Skeletal muscle tissue (tissue), 4 donors: ENCODE data around the gene MC2R. TPM values are rescaled to one million over a fixed set of nuclear protein-coding genes. Genes with fewer than 3 reads are reported as not detected.

Source experiments
- H3K27ac ChIP-seq: one replicate; pipeline ENCODE4 v1.7.0; 2013; ENCODE audit warnings: mild to moderate bottlenecking, low read depth, low read length, inconsistent platforms
- H3K27me3 ChIP-seq, 3 donors: one replicate each; pipeline ENCODE4 v1.7.0; 2013; ENCODE audit warnings: low read length in 3 of 3; ENCODE audit not compliant: control insufficient read depth in 3 of 3, insufficient read depth in 3 of 3
- H3K36me3 ChIP-seq, 3 donors: one replicate each; pipeline ENCODE4 v1.7.0; 2013; ENCODE audit warnings: low read length in 3 of 3; ENCODE audit not compliant: control insufficient read depth in 3 of 3, insufficient read depth in 3 of 3
- H3K4me1 ChIP-seq, 3 donors: one replicate each; pipeline ENCODE4 v1.7.0; 2013; ENCODE audit warnings: low read length in 3 of 3, mild to moderate bottlenecking in 3 of 3; ENCODE audit not compliant: control insufficient read depth in 3 of 3, insufficient read depth in 3 of 3
- H3K4me3 ChIP-seq, 3 donors: one replicate each; pipeline ENCODE4 v1.7.0; 2013; ENCODE audit warnings: low read length in 3 of 3
- H3K9ac ChIP-seq, 3 donors: one replicate each; pipeline ENCODE4 v1.7.0; 2013; ENCODE audit warnings: low read length in 3 of 3, mild to moderate bottlenecking in 3 of 3, moderate library complexity in 2 of 3, low read depth in 1 of 3
- H3K9me3 ChIP-seq, 3 donors: one replicate each; pipeline ENCODE4 v1.7.0; 2013; ENCODE audit warnings: low read length in 3 of 3; ENCODE audit not compliant: control insufficient read depth in 3 of 3
- total RNA-seq: library from RNA; depleted of rRNA; stranded (reverse); fragments of >200 nt; gene quantifications from one replicate; pipeline ENCODE4 v1.2.3, GENCODE V29; 2014
- donor health status: Osteomylitis.

Gene MC2R
- total RNA-seq, 1 donor from 2014 or later, result not detected

DNA sequence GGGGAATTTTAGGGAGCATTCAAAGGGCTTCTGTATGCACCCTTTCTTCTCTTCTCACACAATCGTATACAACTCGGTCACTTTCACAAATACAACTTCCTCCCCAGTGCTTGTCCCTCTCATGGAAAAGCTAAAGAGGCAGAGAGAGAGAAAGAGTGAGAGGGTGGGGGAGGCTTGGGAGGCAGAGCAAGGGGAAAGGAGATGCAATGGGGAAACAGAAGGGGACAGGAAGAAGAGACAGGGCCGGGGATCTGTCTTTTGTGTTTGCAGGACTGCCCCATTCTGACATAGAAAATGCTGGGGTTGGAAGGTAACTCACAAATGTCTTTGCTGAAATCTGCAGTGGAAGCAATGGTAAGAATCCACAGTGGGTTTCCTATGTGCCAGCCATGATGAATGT is 2.1 kb upstream of the MC2R start:
- peaks cover 0 to 2% (median 0%) of the 10 kb centered on the region in 3 donors for H3K9me3 ChIP-seq
- H3K27ac ChIP-seq, result no peak overlapping the region
- H3K4me3 ChIP-seq, result no peak overlapping the region
- H3K27me3 ChIP-seq, result peaks cover 0 to 3% (median 0%) of the 10 kb centered on the region in 3 donors
- H3K36me3 ChIP-seq, result no peaks in the 10 kb centered on the region
- no peak overlapping the region for H3K9ac ChIP-seq
- no peaks in the 10 kb centered on the region for H3K4me1 ChIP-seq

DNA sequence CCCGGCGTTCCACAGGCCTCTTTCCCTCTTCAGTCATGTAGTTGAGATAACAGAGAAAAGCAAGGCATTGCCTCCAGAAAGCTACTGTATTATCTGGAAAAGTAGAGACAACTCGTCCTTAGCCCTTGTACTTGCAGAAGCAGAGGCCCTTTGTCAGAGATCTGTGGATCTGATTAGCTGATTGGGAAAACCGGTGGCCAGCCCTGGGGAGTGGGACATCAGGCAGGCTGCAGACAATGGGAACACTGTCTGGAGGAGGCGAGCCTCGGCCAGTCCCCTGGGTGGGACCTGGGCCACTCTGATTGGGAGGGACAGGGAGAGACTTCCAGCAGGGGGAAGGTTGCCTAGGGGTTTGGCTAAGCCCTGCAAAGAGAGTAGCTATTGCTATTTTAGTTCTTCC is 1.2 kb upstream of the MC2R start:
- H3K36me3 ChIP-seq, result no peaks in the 10 kb centered on the region
- H3K4me3 ChIP-seq, result no peak overlapping the region
- H3K27ac ChIP-seq, result no peak overlapping the region
- peaks cover 0 to 2% (median 0%) of the 10 kb centered on the region in 3 donors for H3K9me3 ChIP-seq
- H3K27me3 ChIP-seq, result no peaks in the 10 kb centered on the region
- H3K9ac ChIP-seq, result no peak overlapping the region
- no peaks in the 10 kb centered on the region for H3K4me1 ChIP-seq

DNA sequence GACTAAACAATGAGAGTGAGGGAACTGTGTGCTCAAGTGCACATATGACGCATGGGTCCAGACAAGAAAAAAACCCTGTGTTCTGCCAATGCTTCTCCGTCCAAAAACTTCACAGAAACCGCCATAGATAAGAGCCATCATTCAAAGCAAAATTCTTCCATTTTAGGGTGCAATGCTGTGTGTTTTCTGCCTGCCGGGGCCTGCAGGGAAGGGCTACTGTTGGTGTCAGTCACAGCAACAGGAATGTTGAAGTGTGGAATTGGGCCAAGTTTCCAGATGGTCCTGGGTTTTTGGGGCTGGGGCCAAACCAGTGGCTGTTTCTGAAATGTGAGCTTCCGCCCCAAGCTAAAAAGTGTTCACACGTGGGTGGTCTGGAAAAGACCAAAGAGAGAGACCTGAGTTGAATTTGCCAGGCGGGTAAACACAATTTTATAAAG is 677 bp upstream of the MC2R start:
- Histone ChIP-seq H3K27ac (no peak overlapping the region), H3K9me3 (peaks cover 0 to 2% (median 0%) of the 10 kb centered on the region in 3 donors), H3K4me3 (no peak overlapping the region), H3K36me3 (no peaks in the 10 kb centered on the region), H3K4me1 (no peaks in the 10 kb centered on the region), H3K27me3 (no peaks in the 10 kb centered on the region), H3K9ac (no peak overlapping the region)

DNA sequence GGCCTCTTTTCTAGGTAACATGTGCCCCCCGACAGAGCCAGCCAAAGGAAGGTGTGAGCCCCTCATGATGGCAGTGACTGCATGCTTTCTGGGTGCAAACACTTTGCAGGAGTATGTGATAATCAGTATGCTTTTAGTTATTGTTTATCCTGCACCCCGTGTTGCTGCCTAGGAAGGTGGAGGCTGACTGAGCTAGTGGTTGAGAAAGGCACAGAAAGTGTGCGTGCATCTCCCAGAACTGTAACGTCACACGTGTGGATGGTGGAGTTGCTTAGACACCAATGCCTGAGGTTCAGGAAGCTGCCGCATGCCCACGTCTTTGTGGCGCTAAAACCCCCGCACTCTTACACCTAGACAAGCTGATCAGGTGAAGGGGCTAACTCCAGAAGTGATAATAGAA is 580 bp downstream of the MC2R start:
- H3K9me3 ChIP-seq, result peaks cover 0 to 2% (median 0%) of the 10 kb centered on the region in 3 donors
- no peaks in the 10 kb centered on the region for H3K4me1 ChIP-seq
- H3K4me3 ChIP-seq, result no peak overlapping the region
- H3K36me3 ChIP-seq, result no peaks in the 10 kb centered on the region
- H3K27me3 ChIP-seq, result no peaks in the 10 kb centered on the region
- no peak overlapping the region for H3K9ac ChIP-seq
- H3K27ac ChIP-seq, result no peak overlapping the region

DNA sequence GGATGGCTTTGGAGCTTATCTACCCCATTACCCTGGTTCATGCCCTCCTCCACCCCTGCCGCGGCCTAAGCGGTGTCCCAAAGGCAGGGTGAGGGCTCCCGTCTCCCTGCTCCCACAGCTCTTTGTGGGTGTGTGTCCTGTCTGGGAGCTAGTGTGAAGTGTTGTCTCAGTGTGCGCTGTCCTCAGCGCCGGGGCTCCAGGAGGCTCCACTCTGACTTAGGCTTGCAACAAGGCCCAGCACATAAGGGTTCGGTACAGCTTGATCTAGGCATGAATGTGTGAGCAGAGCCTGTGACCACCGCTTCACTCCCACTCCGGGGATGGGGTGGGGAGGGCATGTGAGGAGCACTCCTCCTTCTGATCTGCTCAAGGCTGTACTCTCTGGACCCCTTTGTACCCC is 1.2 kb downstream of the MC2R start:
- H3K27me3 ChIP-seq, result no peaks in the 10 kb centered on the region
- H3K27ac ChIP-seq, result no peak overlapping the region
- no peaks in the 10 kb centered on the region for H3K4me1 ChIP-seq

DNA sequence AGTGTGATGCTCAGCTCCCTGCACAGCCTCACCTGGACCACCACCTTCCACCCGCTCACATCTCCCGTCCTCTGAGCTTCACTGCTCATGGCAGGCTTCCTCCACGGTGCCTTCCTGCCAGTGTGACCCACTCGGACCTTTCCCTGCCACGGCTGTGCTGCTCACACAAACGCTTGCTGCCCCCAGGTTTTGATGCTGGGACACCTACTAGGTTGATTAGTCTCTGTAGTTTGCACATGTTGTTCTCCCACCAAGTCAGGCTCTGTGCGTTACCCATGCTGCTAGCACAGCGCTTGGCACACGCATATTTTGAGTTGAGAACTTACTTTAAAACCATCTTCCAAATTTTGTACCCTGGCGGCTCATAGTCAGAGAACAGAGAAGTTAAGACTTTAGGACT is 2.1 kb downstream of the MC2R start:
- H3K4me3 ChIP-seq, result no peak overlapping the region
- no peak overlapping the region for H3K27ac ChIP-seq
- no peaks in the 10 kb centered on the region for H3K4me1 ChIP-seq
- no peaks in the 10 kb centered on the region for H3K27me3 ChIP-seq
- H3K9ac ChIP-seq, result no peak overlapping the region
- peaks cover 0 to 2% (median 0%) of the 10 kb centered on the region in 3 donors for H3K9me3 ChIP-seq
- H3K36me3 ChIP-seq, result no peaks in the 10 kb centered on the region

More for the DNA sequence above, 1.2 kb downstream of the MC2R start:
- Histone ChIP-seq H3K9me3 (peaks cover 0 to 2% (median 0%) of the 10 kb centered on the region in 3 donors), H3K4me3 (no peak overlapping the region), H3K36me3 (no peaks in the 10 kb centered on the region), H3K9ac (no peak overlapping the region)

DNA sequence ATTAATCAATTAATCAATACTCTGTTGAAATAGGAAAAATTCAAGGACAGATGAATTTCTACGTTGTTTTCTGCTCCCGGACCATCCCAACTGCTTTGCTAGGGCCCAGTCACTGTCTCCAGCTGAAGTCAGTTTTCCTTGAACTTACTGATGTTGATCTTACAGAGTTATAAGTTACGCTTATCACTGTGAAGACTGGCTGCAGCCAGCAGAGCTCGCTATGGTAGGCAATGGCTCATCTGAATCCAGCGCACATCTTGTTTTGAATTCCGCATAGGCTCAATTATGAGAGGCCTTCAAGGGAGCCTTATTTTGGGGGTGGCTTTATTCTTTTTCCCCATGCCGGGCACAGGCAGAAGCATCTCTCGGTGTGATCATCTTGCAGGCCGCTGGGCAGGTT is 2.7 kb downstream of the MC2R start:
- Histone ChIP-seq H3K4me1 (no peaks in the 10 kb centered on the region), H3K27ac (no peak overlapping the region), H3K9ac (no peak overlapping the region), H3K36me3 (no peaks in the 10 kb centered on the region), H3K9me3 (peaks cover 0 to 2% (median 0%) of the 10 kb centered on the region in 3 donors), H3K27me3 (no peaks in the 10 kb centered on the region), H3K4me3 (no peak overlapping the region)

DNA sequence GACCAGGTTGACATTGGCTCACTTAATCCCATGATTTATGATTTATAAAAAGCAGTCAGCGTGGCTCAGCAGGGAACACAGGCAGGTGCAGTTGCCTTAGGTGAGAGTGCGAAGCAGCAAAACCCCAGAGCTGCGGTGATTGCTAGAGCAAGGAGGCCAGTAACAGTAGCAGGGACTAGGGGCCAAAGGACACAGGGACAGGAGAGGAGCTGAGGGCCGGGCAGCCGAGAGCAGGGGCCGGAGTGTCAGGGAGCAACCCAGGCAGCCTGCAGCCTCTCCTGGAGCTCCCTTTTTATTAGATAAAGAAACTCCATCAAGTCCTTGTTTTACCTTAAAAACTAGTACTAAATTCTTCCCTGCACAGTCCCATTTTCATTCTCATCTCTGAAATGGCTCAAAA is 4.3 kb downstream of the MC2R start:
- Histone ChIP-seq H3K36me3 (no peaks in the 10 kb centered on the region), H3K27me3 (no peaks in the 10 kb centered on the region), H3K9ac (no peak overlapping the region), H3K27ac (no peak overlapping the region), H3K4me3 (no peak overlapping the region), H3K4me1 (no peaks in the 10 kb centered on the region), H3K9me3 (peaks cover 0 to 2% (median 0%) of the 10 kb centered on the region in 3 donors)

DNA sequence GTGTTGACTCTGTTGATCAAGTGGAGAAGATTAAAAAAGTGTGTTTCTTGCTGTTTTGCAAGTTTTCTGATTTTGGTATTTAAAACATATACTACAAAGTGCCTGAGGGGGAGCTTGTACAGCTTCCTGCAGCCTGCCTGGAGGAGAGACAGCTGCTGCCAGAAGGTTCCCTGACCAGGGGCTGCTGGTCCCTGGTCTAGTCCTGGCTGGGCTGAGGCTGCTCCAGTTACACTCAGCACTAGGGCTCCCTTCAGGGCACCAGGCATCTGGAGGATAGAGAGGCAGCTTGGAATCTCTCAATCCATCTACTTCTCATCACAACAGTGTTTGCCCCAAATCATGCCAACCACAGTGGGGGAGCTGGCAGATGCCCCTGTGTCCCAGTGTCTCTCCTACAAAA is 4.8 kb downstream of the MC2R start:
- Histone ChIP-seq H3K27me3 (no peaks in the 10 kb centered on the region), H3K4me1 (no peaks in the 10 kb centered on the region), H3K9ac (no peak overlapping the region), H3K9me3 (peaks cover 0 to 2% (median 0%) of the 10 kb centered on the region in 3 donors), H3K36me3 (no peaks in the 10 kb centered on the region), H3K4me3 (no peak overlapping the region), H3K27ac (no peak overlapping the region)

DNA sequence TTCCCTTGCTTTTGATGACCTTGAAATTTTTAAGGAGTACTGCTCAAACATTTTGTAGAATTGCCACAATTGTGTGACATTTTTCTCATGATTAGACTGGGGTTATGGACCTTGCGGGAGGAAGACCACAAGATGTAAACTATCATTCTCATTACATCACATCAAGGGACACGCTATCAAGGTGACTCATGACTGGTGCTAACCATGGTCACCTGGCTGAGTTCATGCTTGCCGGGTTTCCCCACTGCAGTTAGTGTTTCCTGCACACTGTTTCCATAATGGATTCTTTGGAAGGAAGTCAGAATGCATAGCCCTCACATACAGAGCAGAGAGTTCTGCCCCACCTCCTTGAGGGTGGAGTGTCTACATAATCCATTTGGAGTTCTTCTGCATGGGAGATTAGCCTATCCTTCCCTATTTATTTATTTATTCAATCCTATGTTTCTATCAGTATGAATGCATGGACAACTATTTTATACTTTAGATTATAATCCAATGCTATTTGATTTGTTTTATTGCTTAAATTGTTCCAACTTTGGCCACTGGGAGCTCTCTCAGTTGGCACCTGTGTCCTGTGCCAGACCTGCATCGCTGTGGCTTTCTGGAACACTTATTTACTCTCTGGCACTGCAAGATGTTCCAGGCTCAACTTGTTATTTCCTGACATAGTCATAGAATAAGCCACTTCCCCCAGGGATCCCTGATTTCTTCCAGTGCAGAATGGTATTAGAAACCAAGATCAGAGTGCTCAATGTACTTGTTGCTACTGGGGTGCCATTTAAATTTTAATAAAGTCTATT is 6.0 kb downstream of the MC2R start:
- no peak overlapping the region for H3K9ac ChIP-seq
- H3K4me1 ChIP-seq, result no peaks in the 10 kb centered on the region

More for the DNA sequence above, 6.0 kb downstream of the MC2R start:
- Histone ChIP-seq H3K27ac (no peak overlapping the region), H3K36me3 (no peaks in the 10 kb centered on the region), H3K4me3 (no peak overlapping the region), H3K27me3 (no peaks in the 10 kb centered on the region), H3K9me3 (no peaks in the 10 kb centered on the region)
